ENCODE data around the gene SLC25A46.
"Not testable (repeated sequence)": the region's sequence is repeated elsewhere in the genome, so short reads cannot be mapped to it uniquely, and the experiment has no call there.

SLC25A46 gene

DNA sequence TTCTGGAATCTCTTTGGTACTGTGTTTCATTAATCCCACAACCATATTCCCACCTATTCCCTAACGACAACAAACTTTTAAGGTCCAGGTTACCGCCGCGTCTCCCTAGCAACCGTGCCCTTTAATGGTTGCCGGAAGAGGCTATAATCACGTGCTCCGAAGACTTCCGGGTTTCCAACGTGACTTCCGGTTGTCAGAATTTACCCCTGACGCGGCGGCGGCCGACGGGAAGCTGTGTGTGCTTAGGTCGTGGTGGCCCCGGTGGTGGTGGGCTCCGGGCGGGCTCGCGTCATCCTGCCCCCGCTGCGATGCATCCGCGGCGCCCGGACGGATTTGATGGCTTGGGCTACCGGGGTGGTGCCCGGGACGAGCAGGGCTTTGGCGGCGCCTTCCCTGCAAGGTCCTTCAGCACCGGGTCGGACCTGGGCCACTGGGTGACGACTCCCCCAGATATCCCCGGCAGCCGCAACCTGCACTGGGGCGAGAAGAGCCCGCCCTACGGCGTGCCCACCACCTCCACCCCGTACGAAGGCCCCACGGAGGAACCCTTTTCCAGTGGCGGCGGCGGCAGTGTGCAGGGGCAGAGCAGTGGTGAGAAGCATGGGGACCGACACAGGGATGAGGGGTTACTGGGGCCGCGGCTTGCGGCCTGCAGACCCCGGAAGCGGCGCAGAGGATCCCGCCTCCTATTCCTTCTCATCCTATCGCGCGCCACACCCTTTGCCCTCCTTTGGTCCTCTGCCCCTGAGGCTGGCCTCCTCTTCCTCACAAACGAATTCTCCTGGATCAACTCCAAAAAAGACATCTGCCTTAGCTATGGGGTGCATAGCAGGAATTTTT is at the start of gene SLC25A46:
SLC25A46 (plus strand) TSS at position 196 of the 840 bp plus-strand sequence; CDS start at position 309, 113 bp downstream.
- peak; percentile 87 for DNase-seq (ENCODE audit: low spot score)
- in situ Hi-C loops (cut with MboI; ENCODE audit: low sequenced_read_pairs, unreplicated experiment) = no loop called here
- TF ChIP-seq, protein P1, sequence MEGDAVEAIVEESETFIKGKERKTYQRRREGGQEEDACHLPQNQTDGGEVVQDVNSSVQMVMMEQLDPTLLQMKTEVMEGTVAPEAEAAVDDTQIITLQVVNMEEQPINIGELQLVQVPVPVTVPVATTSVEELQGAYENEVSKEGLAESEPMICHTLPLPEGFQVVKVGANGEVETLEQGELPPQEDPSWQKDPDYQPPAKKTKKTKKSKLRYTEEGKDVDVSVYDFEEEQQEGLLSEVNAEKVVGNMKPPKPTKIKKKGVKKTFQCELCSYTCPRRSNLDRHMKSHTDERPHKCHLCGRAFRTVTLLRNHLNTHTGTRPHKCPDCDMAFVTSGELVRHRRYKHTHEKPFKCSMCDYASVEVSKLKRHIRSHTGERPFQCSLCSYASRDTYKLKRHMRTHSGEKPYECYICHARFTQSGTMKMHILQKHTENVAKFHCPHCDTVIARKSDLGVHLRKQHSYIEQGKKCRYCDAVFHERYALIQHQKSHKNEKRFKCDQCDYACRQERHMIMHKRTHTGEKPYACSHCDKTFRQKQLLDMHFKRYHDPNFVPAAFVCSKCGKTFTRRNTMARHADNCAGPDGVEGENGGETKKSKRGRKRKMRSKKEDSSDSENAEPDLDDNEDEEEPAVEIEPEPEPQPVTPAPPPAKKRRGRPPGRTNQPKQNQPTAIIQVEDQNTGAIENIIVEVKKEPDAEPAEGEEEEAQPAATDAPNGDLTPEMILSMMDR (IDR thresholded peaks at IDR 0.05; ENCODE audit: borderline replicate concordance, control extremely low read depth, extremely low read depth, insufficient read depth, missing control alignments) = no peak

DNA sequence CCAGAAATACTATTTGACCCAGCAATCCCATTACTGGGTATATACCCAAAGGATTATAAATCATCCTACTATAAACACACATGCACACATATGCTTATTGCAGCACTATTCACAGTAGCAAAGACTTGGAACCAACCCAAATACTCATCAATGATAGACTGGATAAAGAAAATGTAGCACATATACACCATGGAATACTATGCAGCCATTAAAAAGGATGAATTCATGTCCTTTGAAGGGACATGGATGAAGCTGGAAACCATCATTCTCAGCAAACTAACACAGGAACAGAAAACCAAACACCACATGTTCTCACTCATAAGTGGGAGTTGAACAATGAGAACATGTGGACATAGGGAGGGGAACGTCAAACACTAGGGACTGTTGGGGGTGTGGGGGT is 48.2 kb upstream of the SLC25A46 start:
- DNase-seq (ENCODE audit: low spot score); in situ Hi-C loops (cut with MboI; ENCODE audit: low sequenced_read_pairs, unreplicated experiment): not testable (repeated sequence)

DNA sequence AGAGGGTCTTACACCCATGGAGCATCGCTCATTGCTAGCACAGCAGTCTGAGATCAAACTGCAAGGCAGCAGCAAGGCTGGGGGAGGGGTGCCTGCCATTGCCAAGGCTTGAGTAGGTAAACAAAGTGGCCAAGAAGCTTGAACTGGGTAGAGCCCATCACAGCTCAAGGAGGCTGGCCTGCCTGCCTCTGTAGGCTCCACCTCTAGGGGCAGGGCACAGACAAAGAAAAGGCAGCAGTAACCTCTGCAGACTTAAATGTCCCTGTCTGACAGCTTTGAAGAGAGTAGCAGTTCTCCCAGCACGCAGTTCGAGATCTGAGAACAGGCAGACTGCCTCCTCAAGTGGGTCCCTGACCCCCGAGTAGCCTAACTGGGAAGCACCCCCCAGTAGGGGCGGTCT is 46.1 kb upstream of the SLC25A46 start:
- in situ Hi-C loops (cut with MboI; ENCODE audit: low sequenced_read_pairs, unreplicated experiment); DNase-seq (ENCODE audit: low spot score): not testable (repeated sequence)

DNA sequence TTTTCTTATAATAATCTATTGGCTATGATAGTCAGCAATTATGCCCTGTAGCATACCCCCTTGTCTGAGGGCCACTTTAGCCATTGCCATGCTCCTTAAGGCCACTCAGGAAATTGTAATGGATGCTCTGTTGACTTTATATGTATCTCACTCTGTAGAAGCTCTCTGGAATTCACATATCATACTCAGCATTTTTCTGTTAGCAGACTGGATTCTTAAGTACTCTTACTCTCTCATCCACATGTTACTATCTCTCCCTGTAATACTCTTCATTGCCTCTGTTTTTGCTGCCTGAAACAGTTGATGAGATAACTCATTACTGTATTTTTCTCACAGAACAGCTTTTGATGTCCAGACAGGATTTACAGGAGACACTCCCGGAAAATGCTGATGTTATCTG is 36.5 kb upstream of the SLC25A46 start:
- in situ Hi-C loops (cut with MboI; ENCODE audit: low sequenced_read_pairs, unreplicated experiment) = no loop called here
- TF ChIP-seq, protein P1 (IDR thresholded peaks at IDR 0.05; ENCODE audit: borderline replicate concordance, control extremely low read depth, extremely low read depth, insufficient read depth, missing control alignments) = no peak

DNA sequence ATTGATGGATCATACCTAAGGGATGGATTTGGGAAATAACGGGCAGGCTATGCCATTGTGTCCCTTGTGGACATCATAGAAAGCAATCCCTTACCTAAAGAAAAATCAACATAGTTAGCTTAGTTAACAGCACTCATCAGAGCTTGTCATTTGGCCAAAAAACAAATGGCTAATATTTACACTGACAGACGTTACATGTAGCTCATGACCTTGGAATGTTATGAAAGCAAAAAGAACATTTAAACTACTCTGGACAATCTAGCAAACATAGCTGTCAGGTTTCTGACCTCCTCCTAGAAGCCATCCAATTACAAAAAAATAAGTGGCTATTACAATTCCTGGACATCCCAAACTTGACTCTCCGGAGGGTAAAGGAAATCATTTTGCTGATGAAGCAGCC is 36.1 kb upstream of the SLC25A46 start:
- TF ChIP-seq, protein P1 (IDR thresholded peaks at IDR 0.05; ENCODE audit: borderline replicate concordance, control extremely low read depth, extremely low read depth, insufficient read depth, missing control alignments) = no peak
- in situ Hi-C loops (cut with MboI; ENCODE audit: low sequenced_read_pairs, unreplicated experiment) = no loop called here
- no peak for DNase-seq (ENCODE audit: low spot score)

More for the DNA sequence above, 36.5 kb upstream of the SLC25A46 start:
- no peak for DNase-seq (ENCODE audit: low spot score)

DNA sequence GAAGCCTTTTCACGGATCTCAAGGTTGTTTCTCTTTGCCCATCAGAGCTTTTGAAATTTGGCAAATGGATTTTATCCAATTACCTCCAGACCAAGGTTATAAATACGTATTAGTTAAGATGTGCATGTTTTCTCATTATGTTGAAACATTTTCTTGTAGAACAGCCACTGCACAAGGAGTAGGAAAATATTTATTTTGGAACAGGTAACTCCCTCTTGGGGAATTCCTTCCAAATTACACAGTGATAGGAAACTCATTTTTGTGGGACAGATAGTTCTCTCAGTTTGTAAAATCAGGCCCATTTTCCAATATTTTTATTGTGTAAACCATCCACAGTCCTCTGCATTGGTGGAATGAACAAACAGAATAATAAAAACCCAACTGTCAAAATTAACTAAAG is 35.3 kb upstream of the SLC25A46 start:
- in situ Hi-C loops (cut with MboI; ENCODE audit: low sequenced_read_pairs, unreplicated experiment) = no loop called here
- TF ChIP-seq, protein P1 (IDR thresholded peaks at IDR 0.05; ENCODE audit: borderline replicate concordance, control extremely low read depth, extremely low read depth, insufficient read depth, missing control alignments) = no peak
- no peak for DNase-seq (ENCODE audit: low spot score)

DNA sequence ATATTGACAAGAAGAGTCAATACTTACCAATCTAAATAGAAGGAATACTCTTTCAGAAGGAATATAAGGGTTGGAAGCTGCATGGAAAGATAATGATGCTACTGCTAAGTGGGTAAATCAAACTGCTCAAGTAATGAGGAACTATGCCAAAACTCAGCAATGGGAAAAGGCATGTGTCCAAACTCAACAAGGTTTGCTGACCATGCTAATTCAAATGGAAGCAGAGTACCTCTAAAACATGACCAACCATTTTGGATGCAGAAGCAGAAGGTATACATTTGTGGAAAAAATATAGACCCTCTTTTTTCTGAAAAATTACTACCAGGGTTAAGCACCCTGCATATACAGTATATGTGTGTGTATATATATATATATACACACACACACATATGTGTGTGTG is 33.5 kb upstream of the SLC25A46 start:
- DNase-seq (ENCODE audit: low spot score) = no peak
- TF ChIP-seq, protein P1 (IDR thresholded peaks at IDR 0.05; ENCODE audit: borderline replicate concordance, control extremely low read depth, extremely low read depth, insufficient read depth, missing control alignments) = no peak
- in situ Hi-C loops (cut with MboI; ENCODE audit: low sequenced_read_pairs, unreplicated experiment) = no loop called here

Measured in GM13976 (cell line).